ENCODE data around the gene HOXD10. TPM values are rescaled to one million over a fixed set of nuclear protein-coding genes. Genes with fewer than 3 reads are reported as not detected.
A peak's percentile ranks its signal among the peaks of the same experiment; 100 is the strongest.

Gene HOXD10
- total RNA-seq, 1 donor from 2014 or later = not detected

GRCh38 chr2:176110415-176111308 is 5.9 kb upstream of the HOXD10 start:
- intact Hi-C loops (cut with DNase I) = no loop called here
- H3K36me3 ChIP-seq = no peaks in the 10 kb centered on the region
- ATAC-seq (no peak), DNase-seq (no peak)
- peaks cover 19% of the 10 kb centered on the region for H3K4me1 ChIP-seq
- H3K9me3 ChIP-seq = no peaks in the 10 kb centered on the region
- H3K4me3 ChIP-seq = no peak overlapping the region
- H3K27ac ChIP-seq = no peak overlapping the region
- TF ChIP-seq, protein P1, sequence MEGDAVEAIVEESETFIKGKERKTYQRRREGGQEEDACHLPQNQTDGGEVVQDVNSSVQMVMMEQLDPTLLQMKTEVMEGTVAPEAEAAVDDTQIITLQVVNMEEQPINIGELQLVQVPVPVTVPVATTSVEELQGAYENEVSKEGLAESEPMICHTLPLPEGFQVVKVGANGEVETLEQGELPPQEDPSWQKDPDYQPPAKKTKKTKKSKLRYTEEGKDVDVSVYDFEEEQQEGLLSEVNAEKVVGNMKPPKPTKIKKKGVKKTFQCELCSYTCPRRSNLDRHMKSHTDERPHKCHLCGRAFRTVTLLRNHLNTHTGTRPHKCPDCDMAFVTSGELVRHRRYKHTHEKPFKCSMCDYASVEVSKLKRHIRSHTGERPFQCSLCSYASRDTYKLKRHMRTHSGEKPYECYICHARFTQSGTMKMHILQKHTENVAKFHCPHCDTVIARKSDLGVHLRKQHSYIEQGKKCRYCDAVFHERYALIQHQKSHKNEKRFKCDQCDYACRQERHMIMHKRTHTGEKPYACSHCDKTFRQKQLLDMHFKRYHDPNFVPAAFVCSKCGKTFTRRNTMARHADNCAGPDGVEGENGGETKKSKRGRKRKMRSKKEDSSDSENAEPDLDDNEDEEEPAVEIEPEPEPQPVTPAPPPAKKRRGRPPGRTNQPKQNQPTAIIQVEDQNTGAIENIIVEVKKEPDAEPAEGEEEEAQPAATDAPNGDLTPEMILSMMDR (IDR thresholded peaks at IDR 0.05) = no peak
- peaks cover 98% of the 10 kb centered on the region for H3K27me3 ChIP-seq (ENCODE audit: low read depth)

GRCh38 chr2:176111309-176111663 is 5.3 kb upstream of the HOXD10 start:
- Histone ChIP-seq H3K4me1 (peaks cover 17% of the 10 kb centered on the region), H3K9me3 (no peaks in the 10 kb centered on the region), H3K4me3 (no peak overlapping the region), H3K27ac (no peak overlapping the region), H3K27me3 (ENCODE audit: low read depth) (peaks cover 98% of the 10 kb centered on the region), H3K36me3 (no peaks in the 10 kb centered on the region)
- intact Hi-C loops (cut with DNase I) = no loop called here
- DNase-seq (no peak), ATAC-seq (no peak)
- TF ChIP-seq, protein P1 (IDR thresholded peaks at IDR 0.05) = peak; percentile 37

DNA sequence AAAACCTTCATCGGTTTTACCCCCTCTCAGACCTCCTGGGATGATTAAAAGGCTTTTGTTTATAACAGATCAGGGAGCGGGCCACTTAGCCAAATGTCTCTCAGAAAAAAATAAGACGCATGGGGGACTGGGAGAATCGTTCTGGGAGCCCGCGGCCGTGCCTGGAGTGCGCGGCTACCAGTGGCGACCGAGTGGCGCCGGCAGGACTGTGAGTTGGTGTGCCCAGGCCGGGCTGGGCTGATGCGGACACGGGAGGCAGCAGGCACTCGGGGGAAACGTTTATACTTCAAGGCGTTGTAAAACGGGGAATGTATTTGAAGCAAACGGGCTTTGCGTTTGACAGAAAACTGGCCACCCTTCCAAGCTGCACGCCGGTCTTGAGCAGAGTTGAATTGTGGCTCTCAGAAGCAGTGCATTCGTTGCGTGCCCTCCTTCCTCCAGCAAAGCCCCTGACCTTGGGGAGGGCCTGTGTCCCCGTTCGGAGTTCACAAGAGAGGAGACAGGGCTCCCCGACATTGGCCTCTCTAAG is 4.7 kb upstream of the HOXD10 start:
- H3K4me1 ChIP-seq = peaks cover 11% of the 10 kb centered on the region
- H3K27me3 ChIP-seq (ENCODE audit: low read depth) = peaks cover 98% of the 10 kb centered on the region
- no peaks in the 10 kb centered on the region for H3K36me3 ChIP-seq
- no peaks in the 10 kb centered on the region for H3K9me3 ChIP-seq
- H3K4me3 ChIP-seq = no peak overlapping the region
- ATAC-seq (no peak), DNase-seq (no peak)
- intact Hi-C loops (cut with DNase I) = no loop called here
- H3K27ac ChIP-seq = no peak overlapping the region
- TF ChIP-seq, protein P1 (IDR thresholded peaks at IDR 0.05) = no peak

DNA sequence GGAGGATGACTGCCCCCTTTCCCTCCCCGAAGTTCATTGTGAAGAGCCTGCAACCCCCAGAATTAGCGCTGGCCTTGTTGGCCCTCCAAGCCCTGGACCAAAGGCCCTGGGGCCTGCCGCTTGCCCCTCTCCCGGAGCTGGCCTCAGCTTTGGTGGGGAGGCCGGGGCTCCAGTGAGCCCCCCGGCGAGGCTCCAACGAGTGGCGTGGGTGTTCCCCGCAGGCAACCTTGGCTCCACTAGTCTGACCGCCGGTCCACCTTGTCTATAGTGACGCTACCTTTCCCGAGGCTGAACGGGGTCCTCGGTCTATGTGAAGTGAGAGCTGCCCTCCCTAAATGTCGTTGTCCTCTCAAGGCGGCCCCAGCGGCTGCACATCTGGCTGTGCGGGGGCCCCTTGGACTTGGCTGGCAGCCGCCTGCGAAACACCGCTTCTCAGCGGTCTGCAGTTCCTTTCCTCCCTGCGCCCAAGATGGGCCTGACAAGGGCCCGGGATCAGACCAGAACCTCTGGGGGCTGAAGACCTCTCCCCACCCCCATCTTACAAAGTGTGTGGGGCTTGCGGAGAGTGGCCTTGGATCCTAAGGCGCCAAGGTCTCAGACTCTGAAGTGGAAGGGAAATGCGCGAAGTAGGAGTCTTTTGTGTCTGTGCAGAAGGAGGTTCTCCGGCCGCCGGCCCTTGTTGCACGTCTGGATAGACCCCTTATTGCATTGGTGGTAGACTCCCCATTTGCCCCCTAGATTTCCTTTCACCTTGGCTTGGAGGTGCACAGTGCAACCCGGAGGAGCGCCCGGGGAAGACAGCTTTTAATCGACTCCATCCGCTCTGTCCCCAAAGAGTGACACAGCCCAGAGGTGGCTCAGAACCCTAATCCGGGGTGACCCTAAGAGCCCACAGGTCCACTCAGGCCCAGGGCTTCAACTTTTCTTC is 3.9 kb upstream of the HOXD10 start:
- intact Hi-C loops (cut with DNase I) = no loop called here
- peaks cover 100% of the 10 kb centered on the region for H3K27me3 ChIP-seq (ENCODE audit: low read depth)
- no peak for ATAC-seq
- H3K4me1 ChIP-seq = peaks cover 7% of the 10 kb centered on the region
- no peaks in the 10 kb centered on the region for H3K36me3 ChIP-seq
- DNase-seq = no peak
- no peak overlapping the region for H3K4me3 ChIP-seq
- TF ChIP-seq, protein P1 (IDR thresholded peaks at IDR 0.05) = no peak
- no peak overlapping the region for H3K27ac ChIP-seq
- no peaks in the 10 kb centered on the region for H3K9me3 ChIP-seq

GRCh38 chr2:176114120-176114929 is 2.3 kb upstream of the HOXD10 start:
- H3K4me3 ChIP-seq = no peak overlapping the region
- intact Hi-C loops (cut with DNase I) = no loop called here
- TF ChIP-seq, protein P1 (IDR thresholded peaks at IDR 0.05) = no peak
- H3K27ac ChIP-seq = no peak overlapping the region
- H3K36me3 ChIP-seq = no peaks in the 10 kb centered on the region
- H3K9me3 ChIP-seq = no peaks in the 10 kb centered on the region
- DNase-seq (no peak), ATAC-seq (no peak)
- H3K4me1 ChIP-seq = no peaks in the 10 kb centered on the region
- peaks cover 100% of the 10 kb centered on the region for H3K27me3 ChIP-seq (ENCODE audit: low read depth)

Data from lower lobe of right lung (tissue), 2 donors.